SK-N-SH (cell line): Measurements from ENCODE around the gene CLCN3.

Experiments
- CHD2 ChIP-seq: fragments of 150-350 bp; IDR thresholded peaks from 2 replicates; pipeline ENCODE4 v1.6.1; 2018; ENCODE audit warnings: low read length; ENCODE audit not compliant: partially characterized antibody
- EP300 ChIP-seq, 2 experiments: IDR thresholded peaks; 2 replicates each; pipeline versions ENCODE4 v1.4.0 to v1.6.1; 2012; ENCODE audit warnings: borderline replicate concordance in 1 of 2, low read depth in 1 of 2, low read length in 1 of 2
- MAX ChIP-seq: IDR thresholded peaks from 2 replicates; pipeline ENCODE4 v1.4.0; 2012; ENCODE audit warnings: low read depth
- NRF1 ChIP-seq: IDR thresholded peaks from 2 replicates; pipeline ENCODE4 v1.6.1; 2012; ENCODE audit warnings: low read depth, mild to moderate bottlenecking, low read length
- POLR2AphosphoS5 ChIP-seq: IDR thresholded peaks from 2 replicates; pipeline ENCODE4 v1.6.1; 2012; ENCODE audit warnings: low read depth, low read length
- RAD21 ChIP-seq: IDR thresholded peaks from 2 replicates; pipeline ENCODE4 v1.6.1; 2012; ENCODE audit warnings: mild to moderate bottlenecking, low read length
- RCOR1 ChIP-seq: fragments of 150-350 bp; IDR thresholded peaks from 2 replicates; pipeline ENCODE4 v1.6.1; 2017; ENCODE audit warnings: antibody characterized with exemption, low read length
- TF ChIP-seq, protein P1 (sequence below): fragments of 150-350 bp; IDR thresholded peaks from 2 replicates; pipeline ENCODE4 v1.6.1; 2017; ENCODE audit warnings: antibody characterized with exemption, low read length, low read depth, borderline replicate concordance
- TF ChIP-seq, protein P2 (sequence below): IDR thresholded peaks from 2 replicates; pipeline ENCODE4 v1.6.1; 2012; ENCODE audit warnings: mild to moderate bottlenecking, low read depth, low read length, moderate library complexity
- TF ChIP-seq, protein P3 (sequence below): fragments of 200-600 bp; sonication (generic); IDR thresholded peaks from 2 replicates; pipeline ENCODE4 v1.6.1; 2017; ENCODE audit warnings: antibody characterized with exemption, mild to moderate bottlenecking, moderate library complexity

- TF ChIP-seq, protein P1, sequence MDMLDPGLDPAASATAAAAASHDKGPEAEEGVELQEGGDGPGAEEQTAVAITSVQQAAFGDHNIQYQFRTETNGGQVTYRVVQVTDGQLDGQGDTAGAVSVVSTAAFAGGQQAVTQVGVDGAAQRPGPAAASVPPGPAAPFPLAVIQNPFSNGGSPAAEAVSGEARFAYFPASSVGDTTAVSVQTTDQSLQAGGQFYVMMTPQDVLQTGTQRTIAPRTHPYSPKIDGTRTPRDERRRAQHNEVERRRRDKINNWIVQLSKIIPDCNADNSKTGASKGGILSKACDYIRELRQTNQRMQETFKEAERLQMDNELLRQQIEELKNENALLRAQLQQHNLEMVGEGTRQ = no peak
- TF ChIP-seq, protein P2, sequence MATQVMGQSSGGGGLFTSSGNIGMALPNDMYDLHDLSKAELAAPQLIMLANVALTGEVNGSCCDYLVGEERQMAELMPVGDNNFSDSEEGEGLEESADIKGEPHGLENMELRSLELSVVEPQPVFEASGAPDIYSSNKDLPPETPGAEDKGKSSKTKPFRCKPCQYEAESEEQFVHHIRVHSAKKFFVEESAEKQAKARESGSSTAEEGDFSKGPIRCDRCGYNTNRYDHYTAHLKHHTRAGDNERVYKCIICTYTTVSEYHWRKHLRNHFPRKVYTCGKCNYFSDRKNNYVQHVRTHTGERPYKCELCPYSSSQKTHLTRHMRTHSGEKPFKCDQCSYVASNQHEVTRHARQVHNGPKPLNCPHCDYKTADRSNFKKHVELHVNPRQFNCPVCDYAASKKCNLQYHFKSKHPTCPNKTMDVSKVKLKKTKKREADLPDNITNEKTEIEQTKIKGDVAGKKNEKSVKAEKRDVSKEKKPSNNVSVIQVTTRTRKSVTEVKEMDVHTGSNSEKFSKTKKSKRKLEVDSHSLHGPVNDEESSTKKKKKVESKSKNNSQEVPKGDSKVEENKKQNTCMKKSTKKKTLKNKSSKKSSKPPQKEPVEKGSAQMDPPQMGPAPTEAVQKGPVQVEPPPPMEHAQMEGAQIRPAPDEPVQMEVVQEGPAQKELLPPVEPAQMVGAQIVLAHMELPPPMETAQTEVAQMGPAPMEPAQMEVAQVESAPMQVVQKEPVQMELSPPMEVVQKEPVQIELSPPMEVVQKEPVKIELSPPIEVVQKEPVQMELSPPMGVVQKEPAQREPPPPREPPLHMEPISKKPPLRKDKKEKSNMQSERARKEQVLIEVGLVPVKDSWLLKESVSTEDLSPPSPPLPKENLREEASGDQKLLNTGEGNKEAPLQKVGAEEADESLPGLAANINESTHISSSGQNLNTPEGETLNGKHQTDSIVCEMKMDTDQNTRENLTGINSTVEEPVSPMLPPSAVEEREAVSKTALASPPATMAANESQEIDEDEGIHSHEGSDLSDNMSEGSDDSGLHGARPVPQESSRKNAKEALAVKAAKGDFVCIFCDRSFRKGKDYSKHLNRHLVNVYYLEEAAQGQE = no peak
- TF ChIP-seq NRF1 (no peak), EP300 (IDR thresholded peaks at IDR 0.05; ENCODE audit: borderline replicate concordance in 1 of 2, low read depth in 1 of 2, low read length in 1 of 2) (no peak), RCOR1 (no peak), CHD2 (no peak), MAX (no peak), RAD21 (no peak), POLR2AphosphoS5 (no peak)
- TF ChIP-seq, protein P3, sequence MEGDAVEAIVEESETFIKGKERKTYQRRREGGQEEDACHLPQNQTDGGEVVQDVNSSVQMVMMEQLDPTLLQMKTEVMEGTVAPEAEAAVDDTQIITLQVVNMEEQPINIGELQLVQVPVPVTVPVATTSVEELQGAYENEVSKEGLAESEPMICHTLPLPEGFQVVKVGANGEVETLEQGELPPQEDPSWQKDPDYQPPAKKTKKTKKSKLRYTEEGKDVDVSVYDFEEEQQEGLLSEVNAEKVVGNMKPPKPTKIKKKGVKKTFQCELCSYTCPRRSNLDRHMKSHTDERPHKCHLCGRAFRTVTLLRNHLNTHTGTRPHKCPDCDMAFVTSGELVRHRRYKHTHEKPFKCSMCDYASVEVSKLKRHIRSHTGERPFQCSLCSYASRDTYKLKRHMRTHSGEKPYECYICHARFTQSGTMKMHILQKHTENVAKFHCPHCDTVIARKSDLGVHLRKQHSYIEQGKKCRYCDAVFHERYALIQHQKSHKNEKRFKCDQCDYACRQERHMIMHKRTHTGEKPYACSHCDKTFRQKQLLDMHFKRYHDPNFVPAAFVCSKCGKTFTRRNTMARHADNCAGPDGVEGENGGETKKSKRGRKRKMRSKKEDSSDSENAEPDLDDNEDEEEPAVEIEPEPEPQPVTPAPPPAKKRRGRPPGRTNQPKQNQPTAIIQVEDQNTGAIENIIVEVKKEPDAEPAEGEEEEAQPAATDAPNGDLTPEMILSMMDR = no peak
These were observed 78.0 kb downstream of the CLCN3 start for GRCh38 chr4:169698331-169698730.
